PC-3 (cell line): Measurements from ENCODE around the gene CEP95. TPM values are rescaled to one million over a fixed set of nuclear protein-coding genes. Genes with fewer than 3 reads are reported as not detected.

Experiments
- ATAC-seq: fragments of 200-7000 bp; cut with Tn5 transposase; 2 replicates; pipeline ENCODE4 v1.9.1; 2020; ENCODE audit warnings: mild to moderate bottlenecking, moderate library complexity
- BruUV-seq: library from RNA; stranded (reverse); fragments of 400-500 nt; replicated peaks from 2 replicates; lab custom pipeline; 2021; lab: Mats Ljungman, UMichigan
- CTCF ChIA-PET: fragments of 300-600 bp; sonication (Branson Sonifier 250); formaldehyde crosslinking; loops from one replicate; lab custom pipeline; 2022; ENCODE audit warnings: antibody characterized with exemption; lab: Charles Lee
- POLR2A ChIA-PET: fragments of 300-600 bp; sonication (Branson Sonifier 250); formaldehyde crosslinking; loops from one replicate; lab custom pipeline; 2022; ENCODE audit warnings: antibody characterized with exemption; ENCODE audit not compliant: unreplicated experiment; lab: Charles Lee
- DNase-seq: peaks from one replicate; pipeline ENCODE4 v3.0.0-alpha.2; 2015
- H2AFZ ChIP-seq: fragments of 300-600 bp; sonication (generic); 2 replicates; pipeline ENCODE4 v1.6.0; 2016; ENCODE audit warnings: antibody characterized with exemption, low read length
- H3F3A ChIP-seq: fragments of 300-600 bp; sonication (generic); one replicate; pipeline ENCODE4 v1.6.0; 2017; ENCODE audit warnings: antibody characterized with exemption, low read length, control low read depth, mild to moderate bottlenecking; ENCODE audit not compliant: unreplicated experiment
- H3K27ac ChIP-seq: fragments of 300-600 bp; sonication (generic); 2 replicates; pipeline ENCODE4 v1.5.1; 2016; ENCODE audit warnings: mild to moderate bottlenecking, low read length
- H3K27me3 ChIP-seq: fragments of 300-600 bp; sonication (generic); 2 replicates; pipeline ENCODE4 v1.6.1; 2016; ENCODE audit warnings: low read length, mixed read lengths
- H3K36me3 ChIP-seq: fragments of 300-600 bp; sonication (generic); 2 replicates; pipeline ENCODE4 v1.6.1; 2016; ENCODE audit warnings: low read depth, mixed run types, low read length, mixed read lengths
- H3K4me1 ChIP-seq: fragments of 300-600 bp; sonication (generic); 2 replicates; pipeline ENCODE4 v1.5.1; 2016; ENCODE audit warnings: low read length; ENCODE audit not compliant: insufficient read depth
- H3K4me2 ChIP-seq: fragments of 300-600 bp; sonication (generic); 2 replicates; pipeline ENCODE4 v1.6.0; 2016; ENCODE audit warnings: low read length
- H3K4me3 ChIP-seq: fragments of 300-600 bp; sonication (generic); 2 replicates; pipeline ENCODE4 v1.5.1; 2016; ENCODE audit warnings: mild to moderate bottlenecking, low read length, mixed read lengths
- H3K79me2 ChIP-seq: fragments of 300-600 bp; sonication (generic); 2 replicates; pipeline ENCODE4 v1.6.1; 2017; ENCODE audit warnings: low read length, mixed read lengths
- H3K9ac ChIP-seq: fragments of 300-600 bp; sonication (generic); 2 replicates; pipeline ENCODE4 v1.6.0; 2016; ENCODE audit warnings: mild to moderate bottlenecking, low read length
- H3K9me2 ChIP-seq: fragments of 300-600 bp; sonication (generic); replicated peaks from 2 replicates; pipeline ENCODE4 v1.6.1; 2016; ENCODE audit warnings: mixed run types, low read length, mixed read lengths
- H3K9me3 ChIP-seq: fragments of 300-600 bp; sonication (generic); 2 replicates; pipeline ENCODE4 v1.6.1; 2016; ENCODE audit warnings: low read length, mixed read lengths
- H4K20me1 ChIP-seq: fragments of 300-600 bp; sonication (generic); 2 replicates; pipeline ENCODE4 v1.6.1; 2016; ENCODE audit warnings: low read length, mixed read lengths
- CTCF ChIP-seq: fragments of 300-600 bp; sonication (generic); conservative IDR thresholded peaks from 2 replicates; pipeline ENCODE4 v1.5.1; 2017; ENCODE audit warnings: antibody characterized with exemption, low read depth, mild to moderate bottlenecking, low read length
- EZH2 ChIP-seq: fragments of 300-600 bp; sonication (generic); IDR thresholded peaks from one replicate; pipeline ENCODE4 v1.6.1; 2017; ENCODE audit warnings: antibody characterized with exemption, mild to moderate bottlenecking, low read length; ENCODE audit not compliant: unreplicated experiment
- EZH2phosphoT487 ChIP-seq: fragments of 300-600 bp; sonication (generic); IDR thresholded peaks from 2 replicates; pipeline ENCODE4 v1.6.1; 2018; ENCODE audit warnings: mild to moderate bottlenecking, antibody characterized with exemption, low read length, borderline replicate concordance
- intact Hi-C: fragments of 100-400 bp; cut with micrococcal nuclease; formaldehyde crosslinking; loops from 2 replicates; pipeline ENCODE4 v1.9.0; 2023
- total RNA-seq: library from RNA; depleted of rRNA; stranded (reverse); fragments of >200 nt; gene quantifications from 2 replicates; pipeline ENCODE4 v1.2.3, GENCODE V29; 2014

CEP95 gene
- total RNA-seq, 1 experiment from 2014 or later = 32.4 TPM

DNA sequence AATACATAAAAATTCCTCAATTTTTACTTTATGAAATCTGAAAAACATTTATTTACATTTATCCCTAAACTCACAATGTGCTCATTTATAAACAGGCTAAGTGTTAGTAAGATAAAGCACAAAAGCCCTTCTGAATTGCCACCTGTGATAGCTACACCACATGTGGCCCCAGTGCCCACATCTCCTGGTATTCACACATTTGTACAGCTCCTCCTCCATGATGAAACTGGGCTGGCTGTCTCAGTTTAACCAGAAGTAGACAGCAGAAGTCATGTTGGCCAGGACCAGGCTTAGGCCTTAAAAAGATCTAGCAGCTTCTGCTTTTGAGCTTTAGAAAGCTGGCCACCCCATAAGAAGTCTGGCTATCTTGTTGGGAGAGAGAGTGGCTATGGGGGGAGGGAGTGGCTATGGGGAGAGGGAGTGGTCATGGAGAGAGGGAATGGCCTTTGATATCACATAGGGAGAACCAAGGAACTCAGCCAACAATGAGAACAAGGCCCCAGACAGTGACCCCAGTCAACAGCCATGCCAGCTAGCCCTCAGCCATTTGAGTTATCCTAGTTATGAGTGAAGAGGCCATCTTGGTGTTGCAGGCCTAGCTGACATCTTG is 47.4 kb downstream of the CEP95 start:
- Histone ChIP-seq H3K4me1 (no peaks in the 10 kb centered on the region), H3K79me2 (no peaks in the 10 kb centered on the region), H3K9ac (no peak overlapping the region), H3K9me2 (no peaks in the 10 kb centered on the region), H3K27me3 (no peaks in the 10 kb centered on the region), H3K36me3 (peaks cover 75% of the 10 kb centered on the region), H3K4me3 (no peak overlapping the region), H3K9me3 (no peaks in the 10 kb centered on the region), H3K4me2 (no peak overlapping the region), H3F3A (peaks cover 10% of the 10 kb centered on the region), H2AFZ (no peak overlapping the region), H3K27ac (no peak overlapping the region), H4K20me1 (no peaks in the 10 kb centered on the region)
- DNase-seq = no peak
- no TSS peak for BruUV-seq
- CTCF ChIA-PET = no interaction called here
- intact Hi-C loops = no loop called here
- POLR2A ChIA-PET = no interaction called here
- ATAC-seq = no peak
- TF ChIP-seq EZH2phosphoT487 (no peak), EZH2 (no peak)

DNA sequence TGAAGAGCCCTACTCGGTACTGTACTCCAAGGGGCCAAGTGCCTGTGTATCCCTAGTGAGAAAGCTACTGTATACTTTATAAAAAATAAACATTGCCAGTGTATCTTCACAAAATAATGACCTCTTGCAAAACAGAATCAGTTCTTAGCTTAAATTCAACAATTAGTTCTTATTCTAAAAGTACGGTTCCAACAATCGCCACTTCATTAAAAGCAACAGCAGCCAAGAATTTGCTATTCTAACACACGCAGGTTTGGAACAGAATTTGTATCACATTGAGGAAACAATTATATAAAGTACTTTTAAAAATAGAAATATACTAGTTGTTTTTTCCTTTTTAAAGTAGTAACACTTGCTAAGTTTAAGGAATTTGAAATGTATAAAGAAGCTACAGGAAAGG is 48.5 kb downstream of the CEP95 start:
- intact Hi-C loops = no loop called here
- no peaks in the 10 kb centered on the region for H3K79me2 ChIP-seq
- BruUV-seq = no TSS peak
- H3F3A ChIP-seq = peaks cover 10% of the 10 kb centered on the region
- no peak overlapping the region for H3K4me2 ChIP-seq
- POLR2A ChIA-PET = no interaction called here
- no peaks in the 10 kb centered on the region for H3K27me3 ChIP-seq
- TF ChIP-seq EZH2 (no peak), EZH2phosphoT487 (no peak), CTCF (no peak)
- no peaks in the 10 kb centered on the region for H4K20me1 ChIP-seq
- no peak overlapping the region for H2AFZ ChIP-seq
- no peaks in the 10 kb centered on the region for H3K4me1 ChIP-seq
- H3K9ac ChIP-seq = no peak overlapping the region
- H3K27ac ChIP-seq = no peak overlapping the region
- no peak for ATAC-seq
- H3K4me3 ChIP-seq = no peak overlapping the region
- H3K36me3 ChIP-seq = peaks cover 65% of the 10 kb centered on the region
- no peaks in the 10 kb centered on the region for H3K9me2 ChIP-seq
- no peaks in the 10 kb centered on the region for H3K9me3 ChIP-seq
- DNase-seq = no peak
- CTCF ChIA-PET = no interaction called here

DNA sequence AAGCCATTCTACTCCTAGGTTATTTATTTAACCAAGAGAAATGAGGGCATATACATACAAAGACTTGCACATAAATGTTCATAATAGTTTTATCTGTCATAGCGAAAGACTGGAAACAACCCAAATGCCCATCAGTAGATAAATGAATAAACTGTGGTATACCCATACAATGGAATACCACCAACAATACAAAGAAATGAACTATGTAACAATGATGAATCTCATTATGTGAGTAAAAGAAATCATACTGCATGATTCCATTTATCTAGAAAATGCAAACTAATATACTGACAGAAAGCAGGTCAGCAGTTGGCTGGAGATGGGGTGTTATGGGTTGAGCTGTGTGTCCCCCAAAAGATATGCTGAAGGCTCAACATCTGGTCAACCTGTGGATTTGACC is 57.3 kb downstream of the CEP95 start:
- no TSS peak for BruUV-seq
- POLR2A ChIA-PET = no interaction called here

More for the DNA sequence above, 57.3 kb downstream of the CEP95 start:
- intact Hi-C loops = no loop called here
- Histone ChIP-seq H3F3A (peaks cover 6% of the 10 kb centered on the region), H3K9ac (no peak overlapping the region), H3K9me3 (no peaks in the 10 kb centered on the region), H3K4me3 (no peak overlapping the region), H3K4me2 (no peak overlapping the region), H3K27ac (no peak overlapping the region), H3K79me2 (0 out of 2 replicates have a peak, but pooled peaks cover 5% of the 10 kb centered on the region), H3K27me3 (no peaks in the 10 kb centered on the region), H4K20me1 (no peaks in the 10 kb centered on the region), H3K4me1 (no peaks in the 10 kb centered on the region), H3K36me3 (peaks cover 46% of the 10 kb centered on the region), H2AFZ (no peak overlapping the region), H3K9me2 (no peaks in the 10 kb centered on the region)
- ATAC-seq (no peak), DNase-seq (no peak)
- CTCF ChIA-PET = no interaction called here
- TF ChIP-seq CTCF = no peak
- no peak for TF ChIP-seq EZH2
